Epithelial cell of alveolus of lung (primary cell): ENCODE results near the gene TMEM231. TPM values are rescaled to one million over a fixed set of nuclear protein-coding genes. Genes with fewer than 3 reads are reported as not detected.

Source experiments
- total RNA-seq: library from RNA; depleted of rRNA; stranded (reverse); fragments of >200 nt; gene quantifications from 2 replicates; pipeline ENCODE4 v1.2.1, GENCODE V29; 2015

The TMEM231 gene, protein sequence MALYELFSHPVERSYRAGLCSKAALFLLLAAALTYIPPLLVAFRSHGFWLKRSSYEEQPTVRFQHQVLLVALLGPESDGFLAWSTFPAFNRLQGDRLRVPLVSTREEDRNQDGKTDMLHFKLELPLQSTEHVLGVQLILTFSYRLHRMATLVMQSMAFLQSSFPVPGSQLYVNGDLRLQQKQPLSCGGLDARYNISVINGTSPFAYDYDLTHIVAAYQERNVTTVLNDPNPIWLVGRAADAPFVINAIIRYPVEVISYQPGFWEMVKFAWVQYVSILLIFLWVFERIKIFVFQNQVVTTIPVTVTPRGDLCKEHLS
- total RNA-seq, result 8.1 and 12.3 TPM in 2 replicates

DNA sequence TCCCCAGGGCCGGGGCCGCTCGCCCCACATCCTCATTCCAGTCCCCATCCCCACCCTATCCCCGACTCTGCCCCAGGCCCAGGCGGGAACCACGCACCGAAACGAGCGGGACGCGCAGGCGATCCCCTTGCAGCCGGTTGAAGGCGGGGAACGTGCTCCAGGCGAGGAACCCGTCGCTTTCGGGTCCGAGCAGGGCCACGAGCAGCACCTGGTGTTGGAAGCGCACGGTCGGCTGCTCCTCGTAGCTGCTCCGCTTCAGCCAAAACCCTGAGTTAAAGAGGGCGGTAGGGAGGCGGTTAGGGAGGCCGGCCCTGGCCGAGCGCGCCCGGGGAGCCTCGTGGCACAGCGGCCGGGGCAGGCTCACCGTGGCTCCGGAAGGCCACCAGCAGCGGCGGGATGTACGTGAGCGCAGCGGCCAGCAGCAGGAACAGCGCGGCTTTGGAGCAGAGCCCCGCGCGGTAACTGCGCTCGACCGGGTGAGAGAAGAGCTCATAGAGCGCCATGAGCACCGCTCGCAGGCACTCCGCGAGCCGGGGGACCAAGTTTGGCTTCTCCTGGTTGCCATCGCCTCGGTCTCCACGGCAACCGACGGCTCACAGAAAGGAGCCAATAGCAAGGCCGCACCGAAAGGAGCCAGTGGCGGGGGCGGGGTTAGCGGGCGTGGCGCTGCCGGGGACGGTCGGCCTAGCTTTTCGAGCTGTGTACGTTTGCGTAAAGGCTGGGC is at the start of gene TMEM231:
Gene TMEM231, minus strand, starts transcription at position 546 of the 724 bp plus-strand sequence. Its CDS starts 43 bp downstream, at position 503.

DNA sequence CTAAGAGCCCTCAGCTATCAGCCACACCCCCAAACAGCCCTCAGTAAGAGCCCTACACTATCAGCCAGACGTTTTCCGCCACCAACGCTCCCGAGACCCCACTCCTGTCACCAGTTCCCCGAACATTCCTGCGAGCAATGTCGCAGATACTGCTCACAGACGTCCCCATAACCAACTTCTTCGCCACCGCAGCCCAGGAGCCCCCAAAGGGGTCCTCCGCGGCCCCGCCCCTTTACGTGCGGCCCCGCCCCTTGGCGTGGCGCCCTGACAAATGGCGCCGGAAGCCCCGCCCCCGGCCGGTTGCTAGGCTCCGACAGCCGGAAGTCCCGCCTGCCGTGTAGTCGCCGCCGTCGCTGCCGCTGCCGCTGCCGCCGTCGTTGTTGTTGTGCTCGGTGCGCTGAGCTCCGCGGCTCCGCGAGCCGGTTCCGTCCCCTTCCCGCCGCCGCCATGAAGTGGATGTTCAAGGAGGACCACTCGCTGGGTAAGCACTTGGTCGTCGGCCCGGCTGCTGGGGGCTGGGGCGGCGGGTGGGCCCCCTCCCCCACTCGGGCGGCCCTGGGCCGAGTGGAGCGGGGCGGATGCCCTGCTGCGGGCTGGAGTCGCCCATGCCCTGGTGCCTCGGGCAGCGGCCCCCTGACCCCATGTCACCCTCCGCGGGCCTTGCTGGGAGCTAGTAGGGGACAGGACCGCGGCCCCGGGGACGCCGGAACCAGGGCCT is 10.1 kb upstream of the TMEM231 start, which contains the start of gene GABARAPL2:
Gene GABARAPL2, plus strand, starts transcription at position 340 of the 718 bp plus-strand sequence. Its CDS starts 108 bp downstream, at position 448.

DNA sequence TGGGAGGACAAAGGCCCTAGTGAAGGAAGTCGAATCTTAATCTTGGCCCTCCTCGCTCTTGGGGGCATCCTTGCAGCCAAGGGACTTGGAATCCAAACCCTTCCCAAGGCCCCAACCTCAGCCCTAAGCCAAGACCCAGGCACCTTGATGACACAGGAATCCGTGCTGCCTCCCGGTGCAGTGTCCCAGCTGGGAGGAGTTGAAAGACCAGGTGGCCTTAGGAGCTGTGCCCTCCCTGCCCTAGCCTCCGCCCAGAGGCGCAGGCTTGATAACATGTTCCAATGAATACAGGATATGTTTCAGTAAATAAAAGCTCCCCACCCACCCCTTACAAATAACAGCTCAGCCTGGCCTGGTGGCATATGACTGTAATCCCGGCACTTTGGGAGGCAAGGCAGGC is 20.2 kb downstream of the TMEM231 start, which contains the start of gene CHST5:
Gene CHST5, minus strand, starts transcription at position 208 of the 400 bp plus-strand sequence. CDS start 5,724 bp downstream, outside the sequence.

GRCh38 chr16:75495076-75495674 is 60.9 kb downstream of the TMEM231 start, which contains the start of gene CHST6:
TSS of gene CHST6 (minus strand) at chr16:75495441. CDS start at chr16:75479828, 15,613 bp downstream.

Other genes with a start within 250 kb of the TMEM231 start
- 44.3 and 56.0 TPM in 2 replicates for gene CFDP1, start 122.7 kb downstream of the TMEM231 start, total RNA-seq
- 8.8 and 13.3 TPM in 2 replicates for gene TMEM170A, start 91.6 kb downstream of the TMEM231 start, total RNA-seq
- gene CHST6, start 60.8 kb downstream of the TMEM231 start, total RNA-seq, result 0.24 and 1.7 TPM in 2 replicates
- not detected in 2 replicates for gene CHST5, start 20.1 kb downstream of the TMEM231 start, total RNA-seq
- 52.0 and 69.9 TPM in 2 replicates for gene GABARAPL2, start 10.1 kb upstream of the TMEM231 start, total RNA-seq
- gene ADAT1, start 67.0 kb upstream of the TMEM231 start, total RNA-seq, result 27.2 and 46.9 TPM in 2 replicates
- 126 and 172 TPM in 2 replicates for gene KARS1, start 91.4 kb upstream of the TMEM231 start, total RNA-seq
- gene TERF2IP, start 91.5 kb upstream of the TMEM231 start, total RNA-seq, result 46.4 and 66.0 TPM in 2 replicates
- not detected in 2 replicates for gene CPHXL2, start 120.8 kb upstream of the TMEM231 start, total RNA-seq
- gene DUXB, start 145.2 kb upstream of the TMEM231 start, total RNA-seq, result not detected in 2 replicates
- gene CPHXL, start 170.2 kb upstream of the TMEM231 start, total RNA-seq, result not detected in 2 replicates